IPS DF 4.7 (cell line): ENCODE results near the gene EEFSEC.

Experiments used
- DNase-seq: peaks from one replicate; pipeline ENCODE4 v3.0.0-alpha.2; 2013; ENCODE audit warnings: low spot score; ENCODE audit errors: extremely low read depth

The EEFSEC gene

DNA sequence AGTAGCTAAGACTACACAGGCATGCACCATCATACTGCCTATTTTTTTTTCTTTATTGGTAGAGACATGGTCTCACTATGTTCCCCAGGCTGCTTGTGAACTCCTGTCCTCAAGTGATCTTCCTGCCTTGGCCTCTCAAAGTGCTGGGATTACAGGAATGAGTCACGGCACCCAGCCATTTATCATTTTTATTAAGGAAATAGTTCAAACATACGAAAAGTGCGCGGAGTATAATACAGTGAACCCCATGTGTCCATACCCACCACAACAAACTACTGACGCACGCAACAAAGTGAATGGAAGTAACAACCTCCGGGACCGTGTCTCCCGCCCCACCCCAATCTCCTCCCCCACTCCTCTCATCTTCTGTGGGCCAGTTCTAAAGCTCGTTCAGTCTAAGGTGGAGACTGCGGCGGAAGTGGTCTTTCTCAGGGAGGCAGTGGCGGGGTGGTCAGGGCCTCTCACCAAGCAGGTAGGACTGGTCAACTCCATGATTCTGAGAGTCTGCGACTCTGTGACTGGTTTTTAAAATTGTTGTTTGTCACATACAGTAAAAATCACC, 271.3 kb downstream of the EEFSEC start:
- DNase-seq = no peak

DNA sequence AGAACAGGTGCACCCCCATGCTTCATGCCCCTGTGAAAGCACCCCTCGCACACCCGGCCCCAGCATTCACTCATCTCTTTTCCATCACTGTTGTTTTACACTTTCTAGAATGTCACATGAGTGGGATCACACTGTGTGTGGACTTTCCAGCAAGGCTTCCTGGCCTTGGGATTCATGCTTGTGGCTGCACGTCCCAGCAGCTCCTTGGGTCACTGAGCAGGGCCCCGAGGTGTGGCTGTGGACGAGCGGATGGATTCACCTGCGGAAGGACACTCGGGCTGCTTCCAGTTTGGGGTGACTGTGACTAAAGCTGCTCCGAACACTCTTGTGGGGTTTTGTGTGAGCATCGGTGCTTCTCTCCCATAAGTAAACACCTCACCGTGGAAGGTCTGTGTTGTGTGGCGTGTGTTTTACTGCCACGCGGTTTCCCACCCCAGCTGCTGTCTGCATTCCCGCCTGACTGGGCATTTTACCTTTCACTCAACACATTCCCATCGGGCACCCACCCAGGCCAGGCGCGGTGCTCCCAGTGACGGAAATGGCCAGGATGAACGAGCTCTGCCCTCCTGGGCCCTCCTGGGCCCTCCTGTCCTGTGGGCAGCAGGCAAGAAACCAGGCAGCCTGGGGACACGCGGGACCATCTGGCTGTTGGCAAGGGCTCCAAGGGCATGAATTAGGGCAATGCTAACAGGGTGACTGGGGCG, 272.0 kb downstream of the EEFSEC start:
- no peak for DNase-seq

DNA sequence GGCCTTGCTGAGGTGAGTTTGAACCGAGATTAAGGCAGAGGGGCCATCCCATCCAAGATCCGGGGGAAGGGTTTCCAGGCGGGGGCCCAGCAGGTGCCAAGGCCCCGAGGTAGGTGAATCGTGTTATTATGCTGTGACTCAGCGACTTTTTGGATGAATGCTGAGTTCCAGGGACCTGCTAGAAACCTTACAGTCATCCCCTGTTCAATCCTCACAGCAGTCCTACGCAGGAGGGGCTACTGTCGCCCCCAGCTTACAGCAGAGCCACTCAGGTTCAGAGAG, 272.5 kb downstream of the EEFSEC start:
- no peak for DNase-seq

DNA sequence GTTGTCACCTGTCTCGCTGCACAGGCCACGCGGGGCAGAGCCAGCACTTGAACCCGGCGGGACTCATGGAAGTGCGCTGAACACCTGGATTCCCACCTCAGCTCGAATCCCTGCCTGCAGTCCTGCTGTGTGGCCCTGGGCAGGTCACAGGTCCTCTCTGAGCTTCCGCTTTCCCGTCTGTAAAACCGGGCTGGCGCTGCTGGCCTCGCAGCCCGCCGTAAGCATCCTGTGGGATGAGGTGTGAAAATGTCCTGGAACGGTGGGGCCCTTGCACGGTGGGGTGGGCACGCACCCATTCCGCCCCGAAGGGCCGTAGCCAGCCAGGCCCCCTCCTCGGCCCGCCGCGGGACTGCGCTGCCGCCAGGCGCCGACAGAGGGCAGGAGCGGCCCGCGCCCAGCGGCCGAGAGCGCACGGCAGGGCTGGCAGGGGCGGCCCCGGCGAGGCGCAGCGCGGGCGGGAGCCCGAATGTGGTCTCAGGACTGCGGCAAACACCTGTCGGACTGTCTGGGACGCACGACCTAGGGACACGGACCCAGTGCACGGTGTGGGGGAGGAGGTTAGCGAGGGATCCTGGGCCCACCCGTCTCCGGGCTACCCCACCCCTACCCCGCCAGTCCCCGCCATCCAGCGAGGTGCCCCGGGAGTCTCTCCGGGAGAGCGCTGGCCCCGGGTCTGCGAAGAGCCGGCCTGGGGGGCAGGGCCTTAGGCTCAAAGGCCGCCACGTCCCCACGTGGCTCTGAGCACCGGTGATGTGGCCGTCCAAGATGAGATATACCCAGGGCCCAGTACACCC, 273.0 kb downstream of the EEFSEC start:
- DNase-seq = no peak

DNA sequence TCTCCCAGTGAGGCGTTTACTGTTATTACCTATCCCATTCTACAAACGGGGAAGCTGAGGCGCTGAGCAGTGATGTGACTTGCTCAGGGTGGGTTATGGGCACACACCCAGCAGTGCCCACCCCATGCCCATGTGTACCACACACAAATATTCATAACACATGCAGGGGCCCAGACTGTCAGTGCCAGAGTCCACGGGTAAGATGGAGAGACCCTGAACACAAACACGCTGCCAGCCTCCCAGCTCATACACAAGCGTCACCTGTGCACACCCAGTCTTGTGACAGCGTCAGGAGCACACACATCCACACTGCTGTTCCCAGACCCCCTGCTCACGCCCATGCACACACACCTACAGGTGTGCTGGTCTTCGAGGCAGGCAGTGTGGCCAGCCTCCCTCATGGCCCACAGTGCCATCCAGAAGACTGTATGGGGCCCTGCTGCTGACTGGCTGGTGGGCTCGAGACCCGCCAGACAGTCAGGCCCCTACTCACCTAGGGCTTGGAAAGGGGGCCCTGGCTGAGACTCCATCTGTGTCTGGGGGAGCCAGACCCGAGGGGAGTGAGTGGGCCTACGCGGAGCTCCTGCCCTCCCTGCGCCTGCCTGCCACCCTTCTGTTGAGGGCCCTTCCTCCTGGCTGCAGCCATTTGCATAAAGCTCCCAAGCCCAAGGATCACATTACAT, 274.0 kb downstream of the EEFSEC start:
- DNase-seq = no peak

DNA sequence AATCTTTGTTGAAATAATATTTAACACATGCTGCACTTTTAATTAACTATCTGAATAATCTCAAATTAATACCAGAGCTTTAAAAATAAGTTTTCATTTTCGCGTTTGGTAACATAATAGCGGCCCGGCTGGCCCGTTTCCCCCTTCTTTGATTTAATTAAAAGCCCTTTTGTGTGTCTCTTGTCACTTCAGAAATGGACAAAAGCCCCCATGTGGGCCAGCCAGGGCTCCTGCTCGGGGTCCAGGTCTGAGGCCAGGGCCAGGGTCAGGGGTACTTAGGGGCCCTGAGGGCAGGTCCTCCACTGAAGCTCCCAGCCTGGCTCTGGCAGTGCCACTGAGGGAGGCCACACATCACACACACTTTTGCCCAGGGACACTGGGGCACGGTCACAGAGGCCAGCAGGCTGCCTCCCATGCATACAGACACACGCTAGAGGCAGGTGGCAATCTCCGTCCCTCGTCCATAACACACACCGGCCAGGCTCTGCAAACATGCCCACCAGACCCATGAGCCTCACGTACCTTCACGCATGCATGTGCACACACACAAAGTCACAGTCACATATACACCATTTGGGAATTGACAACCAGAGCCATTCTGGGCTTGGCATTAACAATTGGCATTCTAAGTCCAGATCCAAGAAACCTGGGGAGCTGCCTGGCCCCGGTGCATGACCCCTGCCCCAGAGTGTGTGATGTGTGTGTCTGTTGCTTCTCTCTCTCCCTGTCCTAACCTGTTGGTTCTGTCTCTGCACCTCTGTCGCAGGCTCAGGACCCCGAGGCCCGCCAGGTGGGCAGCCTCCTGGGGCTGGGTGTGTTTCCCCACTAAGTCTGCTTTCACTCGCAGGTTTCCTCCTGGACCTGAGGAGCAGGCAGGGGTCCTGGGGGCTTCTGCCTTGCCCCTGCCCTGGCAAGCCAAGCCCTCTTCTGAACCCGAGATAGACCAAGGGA, 274.9 kb downstream of the EEFSEC start:
- DNase-seq = no peak

DNA sequence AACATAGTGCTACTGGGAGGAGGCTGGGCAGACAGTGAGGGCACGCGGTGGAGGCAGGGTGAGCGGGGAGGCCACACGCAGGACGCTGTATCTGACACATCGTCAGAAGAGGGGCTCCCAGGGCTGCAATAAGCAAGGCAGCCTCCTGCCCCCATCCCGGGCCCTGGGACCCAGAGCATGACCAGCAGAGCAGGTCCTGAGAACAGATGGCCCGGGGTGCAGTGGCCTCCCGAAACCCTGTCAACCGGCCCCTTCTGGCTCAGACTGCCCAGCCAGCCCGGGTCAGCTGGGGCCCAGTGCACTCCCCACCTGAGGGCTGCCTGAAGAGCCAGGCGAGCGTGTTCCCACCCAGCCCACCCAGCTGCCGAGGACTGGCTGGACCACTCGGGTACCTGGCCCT, 276.0 kb downstream of the EEFSEC start:
- no peak for DNase-seq

DNA sequence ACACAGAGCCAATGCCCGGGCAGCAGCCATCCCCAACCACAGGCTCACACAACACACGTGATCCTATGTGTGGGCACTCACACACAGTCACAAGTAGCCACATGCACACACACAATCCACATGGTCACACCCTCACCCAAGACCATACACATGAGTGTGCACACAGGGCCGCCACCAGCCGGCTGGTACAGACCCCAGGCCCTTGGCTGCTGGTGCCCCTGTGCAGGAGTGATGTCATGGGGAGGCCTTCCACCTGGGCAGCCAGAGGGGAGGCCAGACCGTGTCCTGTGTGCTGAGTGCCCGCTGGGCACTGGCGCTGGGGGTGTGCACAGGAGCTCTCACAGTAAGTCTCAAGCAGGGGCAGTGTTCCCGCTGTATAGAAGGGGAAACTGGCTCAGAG, 276.5 kb downstream of the EEFSEC start:
- no peak for DNase-seq

DNA sequence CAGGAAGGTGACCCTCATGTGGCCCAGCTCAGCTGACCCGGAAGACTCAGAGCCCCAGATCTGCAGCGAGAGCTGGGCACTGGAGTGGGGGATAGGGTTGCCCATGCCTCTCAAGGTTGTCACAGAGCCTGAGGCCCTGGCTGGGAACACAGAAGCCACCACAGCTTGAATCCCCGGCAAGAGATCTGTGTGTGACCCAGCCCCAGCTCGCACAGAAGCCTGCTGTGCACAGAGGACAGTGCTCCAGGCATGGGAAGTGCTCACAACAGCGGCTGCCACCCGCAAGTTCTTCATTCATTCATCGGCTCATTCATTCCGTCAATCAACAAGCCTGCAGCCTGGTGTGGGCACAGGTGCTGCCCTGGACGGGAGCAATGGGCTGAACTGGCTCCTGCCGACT, 277.0 kb downstream of the EEFSEC start:
- no peak for DNase-seq

DNA sequence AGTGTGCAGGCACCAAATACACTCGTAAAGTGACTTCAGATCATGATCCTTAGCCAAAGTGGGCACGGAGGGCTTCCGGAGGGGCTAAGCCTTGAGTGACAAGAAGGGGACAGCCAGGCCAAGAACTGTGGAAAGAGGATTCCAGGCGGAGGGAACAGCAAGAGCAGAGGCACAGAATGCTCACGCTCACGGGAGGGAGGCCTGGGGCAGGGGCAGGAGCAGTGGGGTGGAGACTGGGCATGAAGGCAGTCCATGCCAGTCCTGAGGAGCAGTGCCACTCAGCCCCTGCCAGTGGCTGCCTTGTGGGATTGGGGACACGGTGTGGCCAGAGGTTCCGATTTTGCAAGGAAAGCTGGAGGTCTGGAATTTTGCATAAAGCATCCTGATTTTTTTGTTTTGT, 277.4 kb downstream of the EEFSEC start:
- no peak for DNase-seq

DNA sequence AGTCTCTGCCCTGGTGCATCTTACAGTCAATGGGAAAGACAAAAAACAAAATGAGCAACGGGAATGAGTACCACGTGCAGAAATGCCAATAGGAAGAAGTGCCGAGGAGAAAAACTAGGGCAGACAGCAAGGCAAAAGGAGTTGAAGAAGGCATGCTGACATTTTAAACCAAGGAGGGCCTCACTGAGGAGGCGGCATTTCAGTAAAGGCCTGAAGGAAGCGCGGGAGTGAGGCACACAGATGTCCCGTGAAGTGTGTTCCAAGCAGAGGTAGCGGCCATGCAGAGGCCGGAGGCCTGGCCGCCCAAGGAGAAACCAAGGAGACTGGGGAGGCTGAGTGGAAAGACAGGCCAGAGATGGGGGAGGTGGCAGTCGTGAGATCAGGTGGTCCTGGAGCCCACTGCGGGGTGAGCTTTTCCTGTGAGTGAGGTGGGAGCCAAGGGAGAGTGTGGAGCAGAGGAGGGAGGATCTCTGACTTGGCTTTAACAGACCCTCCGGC, 278.6 kb downstream of the EEFSEC start:
- DNase-seq = no peak

DNA sequence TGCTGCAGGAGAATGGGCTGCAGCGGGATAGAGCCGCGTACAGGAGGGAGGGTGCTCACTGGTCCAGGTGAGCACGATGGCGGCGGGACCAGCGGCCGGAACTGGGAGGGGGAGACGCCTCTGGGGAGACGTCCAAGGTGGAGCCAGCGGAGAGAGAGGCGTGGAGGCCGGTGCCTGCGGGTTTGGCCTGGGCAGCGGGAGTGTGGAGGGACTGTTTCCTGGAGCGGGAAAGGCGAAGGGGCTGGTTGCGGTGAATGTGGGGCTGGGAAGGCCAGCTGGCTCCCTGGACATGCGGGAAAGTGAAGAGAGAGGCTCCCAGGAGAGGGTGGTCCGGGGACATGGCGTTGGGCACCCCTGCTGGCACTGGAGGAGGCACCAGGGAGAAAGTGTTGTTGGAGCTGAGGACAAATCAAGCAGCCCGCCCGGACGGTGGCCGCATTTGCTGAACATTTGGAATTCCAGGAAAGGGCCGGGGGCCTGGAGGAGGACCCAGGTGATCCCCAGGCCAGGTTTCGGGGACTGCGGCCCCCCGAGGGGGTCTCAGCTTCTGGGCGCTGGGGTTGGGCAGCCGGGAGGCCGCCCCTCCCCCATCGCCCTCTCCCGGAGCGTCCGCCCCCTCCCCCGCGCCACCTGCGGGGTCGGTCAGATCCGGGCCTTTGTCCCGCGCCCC, 279.2 kb downstream of the EEFSEC start:
- DNase-seq = no peak

DNA sequence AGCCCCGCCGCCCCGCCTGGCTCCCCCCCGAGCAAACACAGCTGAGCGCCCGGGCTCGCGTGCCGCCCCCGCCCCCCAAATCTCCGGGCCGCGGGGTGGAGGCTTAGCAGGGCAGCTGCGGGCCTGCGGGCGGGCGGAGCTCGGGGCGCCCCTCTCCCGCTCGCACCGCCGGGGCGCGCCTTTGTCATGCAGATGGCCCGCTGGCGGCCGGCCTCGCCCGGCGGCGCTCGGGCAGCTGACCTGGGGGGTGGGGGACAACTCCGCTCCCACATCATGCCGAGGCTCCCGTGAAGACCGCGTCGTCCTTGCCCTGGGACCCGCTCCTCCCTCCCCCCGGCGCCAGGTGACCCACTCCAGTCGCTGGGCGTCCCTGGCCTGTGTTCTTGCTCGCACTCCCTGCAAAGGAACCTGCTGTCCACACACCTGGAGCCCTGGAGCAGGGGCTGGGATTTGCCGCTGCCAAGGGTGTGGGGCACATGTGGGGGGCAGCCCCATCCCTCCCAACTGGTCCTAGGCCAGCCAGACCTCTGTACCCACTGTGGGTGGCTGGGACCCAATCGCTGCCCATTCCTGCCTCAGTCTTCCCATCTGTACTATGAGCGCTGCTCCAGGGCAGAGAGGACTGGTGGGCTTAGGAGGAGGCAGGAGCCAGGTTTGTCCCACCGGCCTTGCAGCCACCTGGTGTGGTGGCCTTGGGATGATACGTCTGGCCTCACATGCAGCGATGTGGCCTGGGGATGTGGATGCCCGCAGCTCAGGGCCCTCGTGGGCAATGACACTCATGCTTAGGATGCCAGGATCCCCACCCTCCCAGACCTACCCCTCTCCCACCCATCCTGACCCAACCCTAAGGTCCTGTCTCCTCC, 279.9 kb downstream of the EEFSEC start:
- DNase-seq = no peak

DNA sequence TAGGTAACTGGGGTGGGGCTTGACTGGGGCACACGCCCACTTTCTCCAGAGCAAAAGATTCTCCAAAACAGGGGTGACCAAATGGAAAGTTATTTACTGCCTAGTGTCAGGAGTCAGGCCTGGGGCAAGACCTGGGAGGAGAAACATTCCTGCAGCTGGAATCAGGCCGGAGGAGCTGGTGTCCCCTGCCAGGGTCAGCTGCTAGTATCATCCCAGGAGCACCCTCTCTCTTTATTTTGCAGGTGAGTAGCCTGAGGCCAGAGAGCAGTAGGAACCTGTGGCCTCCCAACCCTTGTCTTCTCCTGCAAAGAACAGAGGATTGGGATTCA, 280.5 kb downstream of the EEFSEC start:
- DNase-seq = no peak

DNA sequence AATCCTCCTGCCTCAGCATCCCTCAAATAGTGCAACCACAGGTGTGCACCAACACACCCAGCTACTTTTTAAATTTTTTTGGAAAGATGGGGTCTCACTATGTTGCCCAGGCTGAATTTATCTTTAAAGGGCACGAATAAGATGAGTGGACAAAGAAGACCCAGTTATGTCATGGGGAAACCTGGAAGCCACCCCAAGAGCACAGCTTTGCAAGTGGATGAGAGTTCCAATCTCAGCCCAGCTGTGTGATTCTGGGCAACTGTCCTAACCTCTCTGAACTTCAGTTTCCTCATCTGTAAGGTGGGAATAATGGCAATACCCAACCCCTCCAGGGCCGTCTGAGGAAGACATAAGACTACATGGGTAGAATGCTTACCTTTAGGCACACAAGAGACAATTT, 281.2 kb downstream of the EEFSEC start:
- DNase-seq = no peak

DNA sequence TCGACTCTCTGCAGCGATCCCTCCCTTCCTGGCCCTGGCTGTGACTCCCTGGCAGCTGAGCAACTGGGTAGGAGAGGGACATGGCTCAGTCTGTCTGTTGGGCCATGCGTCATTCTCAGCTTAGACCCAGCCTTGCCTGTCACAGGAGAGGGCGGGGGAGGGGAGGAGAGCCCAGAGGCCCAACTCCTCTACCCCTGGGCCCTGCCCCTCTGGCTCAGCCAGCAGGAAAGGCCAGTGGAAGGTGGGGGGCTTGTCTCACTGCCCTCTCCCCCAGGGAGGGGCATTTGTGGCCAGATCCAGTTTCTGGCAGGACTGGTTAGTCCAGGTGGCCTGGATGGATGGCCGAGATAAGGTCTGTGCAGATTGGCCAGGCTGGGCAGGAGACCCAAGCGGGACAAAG, 281.8 kb downstream of the EEFSEC start:
- DNase-seq = no peak

DNA sequence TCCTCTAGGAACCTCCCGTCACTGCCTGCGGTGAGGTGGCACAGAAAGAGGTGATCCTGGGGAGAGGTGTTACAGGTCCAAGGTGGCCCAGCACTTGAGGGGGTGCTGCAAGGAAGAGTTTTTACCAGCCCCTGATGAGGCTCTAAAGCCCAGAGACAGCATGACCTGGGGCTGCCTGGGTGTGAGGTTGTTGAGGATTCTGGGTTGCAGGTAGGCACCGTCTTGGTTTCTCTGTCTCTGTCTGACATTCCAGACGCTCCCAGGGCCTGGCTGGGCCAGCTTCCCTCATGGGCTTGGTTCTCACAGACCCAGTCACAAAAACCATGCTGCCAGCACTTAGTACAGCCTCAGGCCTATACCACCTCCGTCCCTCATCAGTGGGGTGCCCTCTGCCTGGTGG, 282.3 kb downstream of the EEFSEC start:
- no peak for DNase-seq

DNA sequence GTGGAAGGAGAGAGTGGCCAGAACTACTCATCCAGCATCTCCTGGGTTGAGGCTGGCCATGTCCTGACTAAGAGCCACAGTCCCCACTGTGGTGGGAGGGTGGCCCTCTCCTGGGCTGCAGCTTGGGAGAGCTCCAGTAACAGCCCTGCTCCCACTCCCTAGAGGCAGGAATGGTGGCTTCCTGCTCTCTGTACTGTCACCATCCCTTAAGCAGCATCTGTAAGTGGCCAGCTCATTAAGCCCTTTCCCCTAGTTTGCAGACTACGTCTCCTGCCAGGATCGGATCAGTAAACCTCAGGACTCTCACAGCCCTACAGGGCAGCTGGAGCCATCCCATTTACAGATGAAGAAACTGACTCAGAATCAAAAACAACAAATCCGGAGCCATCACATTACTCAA, 282.9 kb downstream of the EEFSEC start:
- DNase-seq = no peak

DNA sequence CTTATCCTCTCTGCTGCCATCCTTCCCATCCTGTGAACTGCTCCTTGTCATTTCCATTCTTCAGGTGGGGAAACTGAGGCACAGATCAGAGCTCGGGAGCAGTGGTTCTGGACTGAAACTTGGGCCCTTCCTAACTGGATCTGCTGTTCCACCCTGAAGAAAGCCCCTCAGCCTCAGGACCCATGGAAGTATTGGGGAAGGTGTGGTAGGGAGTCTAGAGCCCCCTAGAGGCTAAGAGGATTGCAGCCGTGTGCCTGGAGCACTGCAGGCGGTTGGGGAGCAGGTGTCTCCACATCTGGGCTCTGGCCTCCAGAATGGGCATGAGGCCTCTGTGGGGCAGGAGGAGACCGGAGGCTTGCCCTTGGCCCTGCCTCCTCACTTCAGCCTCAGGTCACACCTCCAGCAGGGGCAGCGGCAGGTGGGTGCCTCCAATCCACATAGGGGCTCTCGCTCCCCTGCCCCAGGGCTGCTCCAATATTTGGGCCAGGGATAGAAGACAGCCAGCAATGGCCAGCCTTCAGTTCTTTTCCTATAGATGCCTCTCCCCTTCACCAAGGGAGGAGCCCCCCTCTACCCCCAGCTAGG, 285.3 kb downstream of the EEFSEC start:
- no peak for DNase-seq
